ENCODE data around the gene SLC9A3.

SLC9A3 gene

GRCh38 chr5:457195-457961, 66.9 kb downstream of the SLC9A3 start:
- DNase-seq, result no peak

- DNase-seq, result no peak
Measured at GRCh38 chr5:456351-457194, 67.7 kb downstream of the SLC9A3 start.

- DNase-seq, result no peak
Measured at GRCh38 chr5:455806-456205, 68.4 kb downstream of the SLC9A3 start.

- no peak for DNase-seq
Measured at GRCh38 chr5:454936-455335, 69.3 kb downstream of the SLC9A3 start.

- no peak for DNase-seq
Measured at GRCh38 chr5:453725-454481, 70.3 kb downstream of the SLC9A3 start.

- DNase-seq, result no peak
Measured at GRCh38 chr5:452978-453710, 71.1 kb downstream of the SLC9A3 start.

- DNase-seq, result no peak
Measured at GRCh38 chr5:451587-452458, 72.4 kb downstream of the SLC9A3 start.

GRCh38 chr5:449151-449550, 75.1 kb downstream of the SLC9A3 start:
- no peak for DNase-seq

GRCh38 chr5:448766-449090, 75.5 kb downstream of the SLC9A3 start:
- DNase-seq, result no peak

- DNase-seq, result no peak
Measured at GRCh38 chr5:448061-448765, 76.0 kb downstream of the SLC9A3 start.

GRCh38 chr5:447501-447900, 76.7 kb downstream of the SLC9A3 start:
- DNase-seq, result no peak

- peak; percentile 33 for DNase-seq
Measured at GRCh38 chr5:446883-447263, 77.4 kb downstream of the SLC9A3 start.

- DNase-seq, result no peak
Measured at GRCh38 chr5:446066-446882, 78.0 kb downstream of the SLC9A3 start.

- no peak for DNase-seq
Measured at GRCh38 chr5:445591-445990, 78.7 kb downstream of the SLC9A3 start.

GRCh38 chr5:444226-444625, 80.0 kb downstream of the SLC9A3 start:
- no peak for DNase-seq

- DNase-seq, result no peak
Measured at GRCh38 chr5:443239-444151, 80.8 kb downstream of the SLC9A3 start.

- peak; percentile 65 for DNase-seq
Measured at GRCh38 chr5:442335-443238, 81.7 kb downstream of the SLC9A3 start, which contains the start of gene EXOC3. Gene EXOC3, plus strand, starts transcription at chr5:443176. Its CDS starts 3,030 bp downstream, at chr5:446206.

- DNase-seq, result no peak
Measured at GRCh38 chr5:441996-442334, 82.3 kb downstream of the SLC9A3 start.
